GM19043 (cell line): ENCODE measurements around the gene GAMT.

Experiments
- ATAC-seq: cut with Tn5 transposase; IDR thresholded peaks from one replicate; pipeline ENCODE4 v1.9.1; 2021; ENCODE audit warnings: low read depth; ENCODE audit not compliant: unreplicated experiment

The GAMT gene

GRCh38 chr19:1350867-1351266 lies 50.5 kb downstream of the GAMT start:
- no peak for ATAC-seq

GRCh38 chr19:1349211-1349610 lies 52.1 kb downstream of the GAMT start:
- ATAC-seq, result no peak
